ENCODE measurements around the gene ITGA2B. TPM values are rescaled to one million over a fixed set of nuclear protein-coding genes. Genes with fewer than 3 reads are reported as not detected.
"Not testable (repeated sequence)": the region's sequence is repeated elsewhere in the genome, so short reads cannot be mapped to it uniquely, and the experiment has no call there.

ITGA2B gene
- polyA plus RNA-seq, 1 donor: 4.4 TPM

DNA sequence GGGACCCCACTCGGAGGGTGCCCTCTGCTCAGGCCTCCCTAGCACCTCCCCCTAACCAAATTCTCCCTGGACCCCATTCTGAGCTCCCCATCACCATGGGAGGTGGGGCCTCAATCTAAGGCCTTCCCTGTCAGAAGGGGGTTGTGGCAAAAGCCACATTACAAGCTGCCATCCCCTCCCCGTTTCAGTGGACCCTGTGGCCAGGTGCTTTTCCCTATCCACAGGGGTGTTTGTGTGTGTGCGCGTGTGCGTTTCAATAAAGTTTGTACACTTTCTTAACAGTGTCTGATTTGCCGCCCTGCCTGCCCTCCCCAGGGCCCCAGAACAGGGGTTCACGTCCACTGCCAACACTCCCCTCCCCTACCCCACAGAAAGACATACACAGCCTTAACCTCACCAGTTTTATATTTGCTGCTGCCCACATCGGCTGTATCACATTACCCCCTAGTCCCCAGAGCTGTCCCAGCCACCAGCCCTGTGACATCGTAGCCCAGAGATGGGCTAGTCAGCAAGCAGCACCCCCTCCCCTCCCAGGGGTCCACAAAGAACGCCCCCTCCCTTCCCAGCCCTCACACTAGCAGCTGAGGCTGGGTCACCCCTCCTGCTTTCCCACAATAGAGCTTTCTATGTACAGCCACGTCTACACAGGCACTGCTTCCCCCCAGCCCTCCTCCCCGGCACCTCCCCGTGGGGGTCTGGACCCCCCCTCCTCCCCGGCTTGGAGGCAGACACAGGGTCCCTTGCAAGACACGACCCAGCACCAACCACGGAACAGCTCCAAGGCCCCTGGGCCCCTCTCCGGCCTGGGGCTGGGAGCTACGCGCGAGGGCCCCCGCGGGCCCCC is 36.4 kb downstream of the ITGA2B start:
- DNase-seq: no peak

DNA sequence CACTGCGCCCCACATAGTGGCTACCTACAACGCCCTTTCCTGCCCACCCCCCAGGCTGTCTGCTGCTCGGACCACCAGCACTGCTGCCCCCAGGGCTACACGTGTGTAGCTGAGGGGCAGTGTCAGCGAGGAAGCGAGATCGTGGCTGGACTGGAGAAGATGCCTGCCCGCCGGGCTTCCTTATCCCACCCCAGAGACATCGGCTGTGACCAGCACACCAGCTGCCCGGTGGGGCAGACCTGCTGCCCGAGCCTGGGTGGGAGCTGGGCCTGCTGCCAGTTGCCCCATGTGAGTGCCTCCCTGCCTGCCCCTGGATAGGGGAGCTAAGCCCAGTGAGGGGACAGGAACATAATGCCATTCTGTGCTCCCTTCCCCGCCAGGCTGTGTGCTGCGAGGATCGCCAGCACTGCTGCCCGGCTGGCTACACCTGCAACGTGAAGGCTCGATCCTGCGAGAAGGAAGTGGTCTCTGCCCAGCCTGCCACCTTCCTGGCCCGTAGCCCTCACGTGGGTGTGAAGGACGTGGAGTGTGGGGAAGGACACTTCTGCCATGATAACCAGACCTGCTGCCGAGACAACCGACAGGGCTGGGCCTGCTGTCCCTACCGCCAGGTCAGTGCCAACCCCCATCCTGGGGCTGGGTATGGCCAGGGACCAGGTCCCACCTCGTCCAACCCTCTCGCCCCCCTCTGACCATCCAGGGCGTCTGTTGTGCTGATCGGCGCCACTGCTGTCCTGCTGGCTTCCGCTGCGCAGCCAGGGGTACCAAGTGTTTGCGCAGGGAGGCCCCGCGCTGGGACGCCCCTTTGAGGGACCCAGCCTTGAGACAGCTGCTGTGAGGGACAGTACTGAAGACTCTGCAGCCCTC is 37.3 kb downstream of the ITGA2B start:
- no peak for DNase-seq

DNA sequence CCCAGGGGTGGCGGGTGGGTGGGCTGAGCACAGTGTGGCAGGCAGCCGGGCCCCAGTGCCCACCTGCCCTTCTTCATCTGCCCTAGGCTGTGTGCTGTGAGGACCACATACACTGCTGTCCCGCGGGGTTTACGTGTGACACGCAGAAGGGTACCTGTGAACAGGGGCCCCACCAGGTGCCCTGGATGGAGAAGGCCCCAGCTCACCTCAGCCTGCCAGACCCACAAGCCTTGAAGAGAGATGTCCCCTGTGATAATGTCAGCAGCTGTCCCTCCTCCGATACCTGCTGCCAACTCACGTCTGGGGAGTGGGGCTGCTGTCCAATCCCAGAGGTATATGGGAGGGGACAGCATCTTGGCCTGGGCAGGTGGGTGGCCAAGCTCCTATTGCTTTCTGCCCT is 38.0 kb downstream of the ITGA2B start:
- no peak for DNase-seq

DNA sequence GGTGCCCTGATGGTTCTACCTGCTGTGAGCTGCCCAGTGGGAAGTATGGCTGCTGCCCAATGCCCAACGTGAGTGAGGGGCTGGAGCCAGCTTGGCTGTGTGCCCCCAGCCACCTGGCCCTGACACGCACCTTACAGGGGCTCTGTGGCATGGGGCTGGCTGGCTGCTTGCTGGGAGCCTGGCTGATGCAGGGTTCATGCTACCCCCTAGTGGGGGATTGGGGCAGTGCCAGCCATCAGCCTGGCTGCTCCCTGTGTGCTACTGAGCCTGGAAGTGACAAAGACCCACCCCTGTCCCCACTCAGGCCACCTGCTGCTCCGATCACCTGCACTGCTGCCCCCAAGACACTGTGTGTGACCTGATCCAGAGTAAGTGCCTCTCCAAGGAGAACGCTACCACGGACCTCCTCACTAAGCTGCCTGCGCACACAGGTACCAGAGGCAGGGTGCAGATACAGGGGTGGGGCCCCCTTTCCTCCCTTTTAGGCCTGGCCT is 38.7 kb downstream of the ITGA2B start:
- DNase-seq: no peak

DNA sequence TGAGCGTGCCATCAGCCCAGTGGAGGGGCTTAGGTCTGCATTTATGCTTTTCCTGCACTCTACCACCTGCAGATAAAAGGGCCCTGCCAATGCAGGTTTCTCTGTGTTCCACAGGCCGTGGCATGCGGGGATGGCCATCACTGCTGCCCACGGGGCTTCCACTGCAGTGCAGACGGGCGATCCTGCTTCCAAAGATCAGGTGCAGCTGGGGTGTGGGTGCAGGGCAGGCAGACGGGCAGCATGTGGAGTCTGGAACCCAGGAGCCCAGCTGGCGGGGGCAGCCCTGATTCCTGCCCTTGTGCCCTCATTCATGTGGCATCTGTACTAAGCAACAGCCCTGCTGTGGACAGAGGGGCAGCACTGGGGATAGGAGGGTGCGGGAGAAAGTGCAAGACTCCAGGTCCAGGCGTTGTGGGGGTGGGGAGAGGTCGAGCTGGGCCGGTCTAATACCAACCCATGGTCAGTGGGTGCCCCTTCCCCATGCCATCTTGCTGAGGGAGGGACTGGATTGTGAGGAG is 39.8 kb downstream of the ITGA2B start:
- DNase-seq: no peak

DNA sequence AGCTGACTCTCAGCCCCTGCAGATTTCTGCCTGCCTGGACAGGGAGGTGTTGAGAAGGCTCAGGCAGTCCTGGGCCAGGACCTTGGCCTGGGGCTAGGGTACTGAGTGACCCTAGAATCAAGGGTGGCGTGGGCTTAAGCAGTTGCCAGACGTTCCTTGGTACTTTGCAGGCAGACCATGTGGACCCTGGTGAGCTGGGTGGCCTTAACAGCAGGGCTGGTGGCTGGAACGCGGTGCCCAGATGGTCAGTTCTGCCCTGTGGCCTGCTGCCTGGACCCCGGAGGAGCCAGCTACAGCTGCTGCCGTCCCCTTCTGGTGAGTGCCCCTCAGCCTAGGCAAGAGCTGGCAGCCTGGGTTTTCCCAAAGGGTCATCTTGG is 40.5 kb downstream of the ITGA2B start:
- no peak for DNase-seq

DNA sequence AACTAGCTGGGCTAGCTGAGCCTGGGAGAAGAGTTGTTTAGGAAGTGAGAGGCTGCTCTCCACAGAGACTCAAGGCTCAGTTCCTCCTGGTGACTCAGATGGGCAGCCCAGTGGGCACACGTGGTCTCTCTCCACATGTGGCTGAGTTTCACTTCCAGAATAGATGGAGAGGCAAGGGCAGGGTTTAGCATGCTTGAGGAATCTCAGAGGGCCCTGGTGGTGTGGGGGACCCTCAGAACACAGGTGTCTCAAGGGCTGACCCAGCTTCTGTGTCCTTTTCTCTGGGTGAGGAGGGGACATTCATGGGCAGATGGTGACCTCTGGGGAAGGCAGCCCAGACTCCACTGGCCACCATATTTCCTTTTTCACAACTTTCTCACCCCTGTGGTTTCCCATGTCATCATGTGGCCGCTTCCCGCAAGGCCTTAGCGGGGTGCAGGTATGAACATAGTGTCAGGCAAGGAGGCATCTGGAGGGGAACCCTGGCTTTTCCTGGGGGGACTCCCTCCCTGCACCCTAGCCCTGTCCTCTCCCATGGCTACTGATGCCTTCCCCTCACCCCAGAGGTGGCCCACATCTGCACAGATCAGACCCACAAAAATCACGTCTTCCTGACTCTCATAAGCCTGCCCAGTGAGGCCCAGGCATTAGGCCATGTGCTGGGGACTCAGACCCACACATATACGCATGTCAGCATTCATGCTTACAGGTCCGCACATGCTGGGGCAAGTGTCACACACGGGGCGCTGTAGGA is 41.0 kb downstream of the ITGA2B start:
- DNase-seq: no peak

DNA sequence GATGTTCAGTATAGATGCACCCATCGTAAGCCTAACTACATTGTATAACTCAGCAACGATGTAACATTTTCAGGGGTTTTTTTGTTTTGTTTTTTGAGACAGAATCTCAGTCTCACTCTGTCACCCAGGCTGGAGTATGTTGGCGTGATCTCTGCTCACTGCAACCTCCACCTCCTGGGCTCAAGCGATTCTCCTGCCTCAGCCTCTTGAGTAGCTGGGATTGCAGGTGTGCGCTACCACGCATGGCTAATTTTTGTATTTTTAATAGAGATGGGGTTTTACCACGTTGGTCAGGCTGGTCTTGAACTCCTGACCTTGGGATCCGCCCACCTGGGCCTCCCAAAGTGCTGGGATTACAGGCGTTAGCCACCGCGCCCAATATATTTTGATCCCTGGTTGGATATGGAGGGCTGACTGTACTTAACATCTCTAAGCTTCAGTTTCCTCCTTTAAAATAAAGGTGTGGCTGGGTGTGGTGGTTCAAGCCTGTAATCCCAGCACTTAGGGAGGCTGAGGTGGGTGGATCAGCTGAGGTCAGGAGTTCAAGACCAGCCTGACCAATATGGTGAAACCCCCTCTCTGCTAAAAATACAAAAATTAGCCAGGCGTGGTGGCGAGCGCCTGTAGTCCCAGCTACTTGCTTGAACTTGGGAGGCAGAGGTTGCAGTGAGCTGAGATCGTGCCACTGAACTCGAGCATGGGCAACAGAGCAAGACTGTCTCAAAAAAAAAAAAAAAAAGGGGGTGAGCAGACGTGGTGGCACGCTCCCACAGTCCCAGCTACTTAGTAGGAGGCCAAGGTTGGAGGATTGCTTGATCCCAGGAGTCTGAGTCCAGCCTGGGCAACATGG is 42.0 kb downstream of the ITGA2B start:
- DNase-seq: not testable (repeated sequence)

DNA sequence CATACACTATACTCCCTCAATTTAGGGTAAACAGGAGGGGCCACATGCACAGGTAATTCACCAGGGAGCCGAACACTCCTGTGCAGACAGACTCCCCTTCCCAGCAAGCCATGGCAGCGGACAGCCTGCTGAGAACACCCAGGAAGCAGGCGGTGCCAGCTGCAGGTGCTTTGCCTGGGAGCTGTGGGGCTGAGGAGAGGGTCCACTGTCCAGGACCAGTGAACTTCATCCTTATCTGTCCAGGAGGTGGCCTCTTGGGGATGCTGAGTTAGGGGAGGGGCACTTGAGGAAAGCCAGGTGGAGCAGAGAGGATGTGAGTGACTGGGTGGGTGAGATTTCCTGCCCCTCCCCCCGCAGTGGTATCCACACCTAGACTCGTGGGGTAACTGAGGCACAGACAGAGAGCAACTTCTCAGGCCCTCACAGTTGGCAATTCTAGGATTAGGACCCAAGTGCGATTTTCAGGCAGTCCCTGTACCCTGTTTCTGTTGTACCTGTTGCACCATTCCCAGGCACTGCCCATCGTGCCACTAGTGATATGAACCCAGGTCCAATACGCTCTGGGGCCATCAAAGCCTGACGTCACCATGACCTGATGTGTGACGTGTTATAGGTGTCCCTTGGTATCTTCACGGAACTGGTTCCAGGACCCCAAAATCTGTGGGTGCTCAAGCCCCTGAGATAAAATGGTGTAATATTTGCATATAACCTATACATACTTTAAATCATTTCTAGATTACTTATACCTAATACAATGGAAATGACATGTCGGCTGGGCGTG is 43.2 kb downstream of the ITGA2B start:
- DNase-seq: no peak

DNA sequence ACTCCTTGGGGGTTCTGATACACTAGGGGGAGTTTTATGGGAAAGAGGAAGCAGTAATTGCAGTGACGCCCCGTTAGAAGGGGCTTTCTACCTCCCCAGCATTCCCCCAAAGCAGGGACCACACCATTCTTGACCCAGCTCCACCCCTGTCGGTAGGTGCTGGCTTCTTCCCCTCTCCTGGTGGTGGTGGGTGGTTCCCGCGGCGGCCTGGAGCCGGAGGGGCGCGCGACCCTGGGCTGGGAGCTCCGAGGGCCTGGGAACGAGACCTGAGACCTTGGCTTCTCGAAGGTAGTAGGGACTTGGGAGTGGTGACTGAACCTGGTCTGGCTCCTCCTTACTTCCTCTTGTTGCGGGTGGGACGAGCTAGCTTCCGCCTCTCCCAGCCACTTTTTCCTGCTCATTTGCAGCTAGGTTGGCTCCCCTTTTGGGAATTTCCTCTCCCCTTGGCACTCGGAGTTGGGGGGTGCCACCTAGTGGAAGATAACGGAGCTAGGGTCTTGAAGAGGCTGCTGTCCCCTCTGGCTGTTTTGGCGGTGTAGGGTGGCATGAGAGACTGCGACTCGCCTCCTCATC is 43.9 kb downstream of the ITGA2B start:
- DNase-seq: no peak

DNA sequence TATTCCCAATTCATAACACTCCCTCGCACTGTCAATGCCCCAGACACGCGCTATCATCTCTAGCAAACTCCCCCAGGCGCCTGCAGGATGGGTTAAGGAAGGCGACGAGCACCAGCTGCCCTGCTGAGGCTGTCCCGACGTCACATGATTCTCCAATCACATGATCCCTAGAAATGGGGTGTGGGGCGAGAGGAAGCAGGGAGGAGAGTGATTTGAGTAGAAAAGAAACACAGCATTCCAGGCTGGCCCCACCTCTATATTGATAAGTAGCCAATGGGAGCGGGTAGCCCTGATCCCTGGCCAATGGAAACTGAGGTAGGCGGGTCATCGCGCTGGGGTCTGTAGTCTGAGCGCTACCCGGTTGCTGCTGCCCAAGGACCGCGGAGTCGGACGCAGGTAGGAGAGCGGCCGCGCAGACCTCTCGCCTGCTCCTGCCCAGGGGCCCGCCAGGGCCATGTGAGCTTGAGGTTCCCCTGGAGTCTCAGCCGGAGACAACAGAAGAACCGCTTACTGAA is 44.5 kb downstream of the ITGA2B start, which contains the start of gene GRN:
TSS of gene GRN (plus strand) at position 364 of the 515 bp plus-strand sequence. CDS start 3,863 bp downstream, outside the sequence.
- peak; percentile 99 for DNase-seq

DNA sequence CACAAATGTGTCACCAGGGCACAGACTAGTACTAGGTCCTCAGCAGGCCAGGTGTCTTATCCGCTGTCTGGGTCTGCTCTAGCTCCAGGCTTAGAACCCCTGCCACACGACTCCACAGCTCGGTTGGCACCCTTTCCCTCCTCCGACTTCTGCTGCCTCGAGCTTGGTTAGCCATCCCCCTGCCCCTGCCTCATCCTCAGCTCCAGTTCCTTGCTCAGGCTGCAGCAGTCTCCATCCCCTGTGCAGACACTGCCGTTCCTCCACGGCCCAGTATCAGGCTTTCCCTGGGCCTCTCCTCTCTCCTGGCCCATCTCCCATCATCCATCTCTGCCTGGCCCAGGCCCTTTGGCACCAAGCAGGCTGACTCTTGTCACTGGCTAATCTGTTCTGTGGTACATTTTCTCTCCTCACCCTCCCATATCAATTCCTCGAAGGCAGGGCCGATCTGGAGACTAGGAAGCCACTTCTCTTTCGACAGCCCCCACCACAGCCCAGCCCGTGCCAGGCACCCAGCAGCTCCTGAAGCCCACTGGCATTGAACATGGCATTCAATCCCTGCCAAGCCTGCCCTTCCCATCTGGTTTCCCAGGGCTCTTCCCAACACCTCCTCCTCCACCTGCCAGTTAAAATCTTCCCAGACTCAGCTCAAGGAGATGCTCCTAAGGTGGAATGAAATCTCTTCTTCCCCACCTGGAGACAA is 45.8 kb downstream of the ITGA2B start:
- DNase-seq: no peak

DNA sequence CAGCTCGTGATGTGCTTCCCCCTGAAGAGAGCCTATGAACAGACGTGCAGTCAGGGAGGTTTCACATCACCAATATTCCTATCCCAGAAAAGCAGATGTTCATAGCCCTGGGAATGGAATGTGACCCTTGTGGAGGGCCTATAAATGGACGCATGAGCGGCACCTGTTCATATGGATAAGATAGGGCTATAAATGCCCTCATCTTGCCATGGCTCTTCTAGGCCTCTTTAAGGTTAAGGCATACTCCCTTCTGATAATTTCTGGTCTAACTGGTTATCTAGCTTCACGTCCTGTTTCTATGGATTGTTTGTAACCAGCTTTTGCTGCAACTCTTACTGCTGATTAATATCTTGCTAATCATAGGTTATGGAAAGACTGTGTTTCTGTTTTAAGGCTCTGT is 48.9 kb downstream of the ITGA2B start:
- not testable (repeated sequence) for DNase-seq

DNA sequence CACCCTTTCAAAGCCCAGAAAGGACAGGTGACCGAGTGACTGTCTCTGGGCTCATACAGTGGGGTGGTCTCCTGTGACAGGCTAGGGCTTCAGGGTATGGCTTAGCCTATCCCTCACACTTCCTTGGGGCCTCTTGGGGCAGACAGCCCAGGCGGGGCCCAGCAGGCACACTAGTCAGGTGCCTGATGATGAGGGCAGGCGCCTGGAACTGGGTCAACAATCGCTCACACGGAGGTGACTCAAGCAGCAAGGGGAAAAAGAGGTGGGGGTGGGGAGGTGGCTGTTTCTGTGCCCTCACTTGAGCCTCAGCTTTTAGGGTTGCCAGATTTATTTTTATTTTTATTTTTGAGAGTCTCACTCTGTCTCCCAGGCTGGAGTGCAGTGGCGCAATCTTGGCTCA is 50.7 kb downstream of the ITGA2B start:
- DNase-seq: no peak

DNA sequence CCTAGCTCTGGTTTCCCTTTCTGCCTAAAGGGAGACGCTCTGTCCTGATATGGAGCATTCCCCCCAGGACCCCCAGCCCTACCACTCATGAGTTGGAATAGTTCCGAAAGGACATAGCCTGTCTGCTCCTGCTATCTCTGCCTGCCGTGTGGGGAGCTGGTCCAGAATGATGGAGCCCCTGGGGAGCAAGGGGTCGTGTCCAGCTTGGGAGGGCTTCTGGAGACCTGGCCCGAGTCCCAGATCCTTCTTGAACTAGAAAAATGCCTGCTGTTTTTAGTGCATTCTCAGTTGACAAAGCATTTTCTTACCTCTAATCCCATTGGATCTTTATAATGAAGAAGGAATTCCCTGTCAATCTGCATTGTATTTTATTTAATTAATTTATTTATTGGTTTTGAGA is 53.5 kb downstream of the ITGA2B start:
- no peak for DNase-seq

DNA sequence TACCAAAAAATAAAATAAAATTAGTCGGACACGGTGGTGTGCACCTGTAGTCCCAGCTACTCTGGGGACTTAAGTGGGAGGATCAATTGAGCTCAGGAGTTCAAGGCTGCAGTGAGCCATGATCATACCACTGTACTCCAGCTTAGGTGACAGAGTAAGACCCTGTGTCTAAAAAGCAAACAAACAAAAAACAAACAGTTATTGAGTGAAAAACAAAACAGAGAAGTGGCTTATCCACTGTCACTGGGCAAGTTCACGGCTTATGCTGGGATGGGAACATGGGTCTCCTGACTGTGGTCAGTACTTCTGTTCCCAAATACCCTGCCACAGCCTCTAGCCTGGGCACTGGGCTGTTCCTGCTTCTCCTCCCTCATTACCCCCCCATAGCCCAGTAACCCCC is 53.9 kb downstream of the ITGA2B start:
- DNase-seq: no peak

DNA sequence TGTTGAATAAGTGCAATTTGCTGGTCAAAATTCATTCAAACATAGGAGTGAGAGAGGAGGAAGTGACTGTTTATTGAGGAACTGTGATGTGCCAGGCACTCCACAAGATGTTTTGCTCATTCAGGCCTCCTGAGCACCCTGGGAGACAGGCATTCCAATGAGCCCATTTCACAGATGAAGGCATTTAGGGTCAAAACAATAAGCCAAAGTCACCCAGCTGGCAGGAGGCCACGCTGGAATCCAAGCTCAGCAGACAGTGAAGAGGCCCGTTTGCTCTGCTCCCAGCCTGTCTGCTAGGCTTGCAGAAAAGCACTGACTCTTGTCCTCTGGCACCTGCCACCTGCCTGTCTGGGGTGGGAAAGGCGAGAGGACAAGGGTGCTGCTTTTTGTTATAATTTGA is 54.7 kb downstream of the ITGA2B start:
- no peak for DNase-seq

DNA sequence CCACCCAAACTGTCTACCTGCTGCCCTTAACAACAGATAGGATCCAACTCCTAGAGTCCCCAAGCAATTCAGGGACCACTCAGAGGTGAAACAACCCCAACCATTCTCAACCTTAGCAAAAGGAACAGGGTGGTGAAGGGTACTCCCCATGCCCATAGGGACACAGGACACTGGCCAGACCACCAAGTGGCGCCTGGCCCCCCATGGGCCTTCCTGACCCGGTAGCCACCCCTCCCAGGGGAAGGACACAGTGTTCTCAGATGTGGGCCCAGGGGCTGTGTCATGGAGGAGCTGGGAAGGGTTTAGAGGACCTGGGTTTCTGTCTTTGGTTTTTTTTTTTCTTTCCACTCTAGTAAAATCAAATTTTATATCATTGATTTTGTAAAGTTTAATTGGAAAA is 55.1 kb downstream of the ITGA2B start:
- no peak for DNase-seq

DNA sequence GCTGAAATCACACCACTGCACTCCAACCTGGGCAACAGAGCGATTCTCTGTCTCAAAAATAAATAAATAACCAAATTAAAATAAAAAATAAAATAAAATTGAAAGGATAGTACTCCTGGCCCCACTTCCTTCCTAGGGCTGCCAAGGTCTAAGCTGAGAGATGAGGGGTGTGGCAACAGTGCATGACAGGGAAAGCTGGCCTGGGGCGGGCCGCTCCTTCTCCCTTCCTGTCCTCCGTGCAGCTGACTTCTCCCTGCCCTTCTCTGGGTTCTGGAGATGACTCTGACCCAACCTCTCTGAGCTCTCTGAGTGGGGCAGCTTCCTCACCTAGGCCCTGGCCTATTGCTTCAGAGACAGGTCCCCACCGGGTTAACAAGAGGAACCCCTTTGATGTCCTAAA is 56.1 kb downstream of the ITGA2B start:
- no peak for DNase-seq
